PC-3 (cell line): ENCODE measurements around the gene PRTN3. TPM values are rescaled to one million over a fixed set of nuclear protein-coding genes. Genes with fewer than 3 reads are reported as not detected.

Experiments used
- ATAC-seq: fragments of 200-7000 bp; cut with Tn5 transposase; 2 replicates; pipeline ENCODE4 v1.9.1; 2020; ENCODE audit warnings: mild to moderate bottlenecking, moderate library complexity
- BruUV-seq: library from RNA; stranded (reverse); fragments of 400-500 nt; replicated peaks from 2 replicates; lab custom pipeline; 2021; lab: Mats Ljungman, UMichigan
- CTCF ChIA-PET: fragments of 300-600 bp; sonication (Branson Sonifier 250); formaldehyde crosslinking; loops from one replicate; lab custom pipeline; 2022; ENCODE audit warnings: antibody characterized with exemption; lab: Charles Lee
- POLR2A ChIA-PET: fragments of 300-600 bp; sonication (Branson Sonifier 250); formaldehyde crosslinking; loops from one replicate; lab custom pipeline; 2022; ENCODE audit warnings: antibody characterized with exemption; ENCODE audit not compliant: unreplicated experiment; lab: Charles Lee
- DNase-seq: peaks from one replicate; pipeline ENCODE4 v3.0.0-alpha.2; 2015
- H2AFZ ChIP-seq: fragments of 300-600 bp; sonication (generic); 2 replicates; pipeline ENCODE4 v1.6.0; 2016; ENCODE audit warnings: antibody characterized with exemption, low read length
- H3F3A ChIP-seq: fragments of 300-600 bp; sonication (generic); one replicate; pipeline ENCODE4 v1.6.0; 2017; ENCODE audit warnings: antibody characterized with exemption, low read length, control low read depth, mild to moderate bottlenecking; ENCODE audit not compliant: unreplicated experiment
- H3K27ac ChIP-seq: fragments of 300-600 bp; sonication (generic); 2 replicates; pipeline ENCODE4 v1.5.1; 2016; ENCODE audit warnings: mild to moderate bottlenecking, low read length
- H3K27me3 ChIP-seq: fragments of 300-600 bp; sonication (generic); 2 replicates; pipeline ENCODE4 v1.6.1; 2016; ENCODE audit warnings: low read length, mixed read lengths
- H3K36me3 ChIP-seq: fragments of 300-600 bp; sonication (generic); 2 replicates; pipeline ENCODE4 v1.6.1; 2016; ENCODE audit warnings: low read depth, mixed run types, low read length, mixed read lengths
- H3K4me1 ChIP-seq: fragments of 300-600 bp; sonication (generic); 2 replicates; pipeline ENCODE4 v1.5.1; 2016; ENCODE audit warnings: low read length; ENCODE audit not compliant: insufficient read depth
- H3K4me2 ChIP-seq: fragments of 300-600 bp; sonication (generic); 2 replicates; pipeline ENCODE4 v1.6.0; 2016; ENCODE audit warnings: low read length
- H3K4me3 ChIP-seq: fragments of 300-600 bp; sonication (generic); 2 replicates; pipeline ENCODE4 v1.5.1; 2016; ENCODE audit warnings: mild to moderate bottlenecking, low read length, mixed read lengths
- H3K79me2 ChIP-seq: fragments of 300-600 bp; sonication (generic); 2 replicates; pipeline ENCODE4 v1.6.1; 2017; ENCODE audit warnings: low read length, mixed read lengths
- H3K9ac ChIP-seq: fragments of 300-600 bp; sonication (generic); 2 replicates; pipeline ENCODE4 v1.6.0; 2016; ENCODE audit warnings: mild to moderate bottlenecking, low read length
- H3K9me2 ChIP-seq: fragments of 300-600 bp; sonication (generic); replicated peaks from 2 replicates; pipeline ENCODE4 v1.6.1; 2016; ENCODE audit warnings: mixed run types, low read length, mixed read lengths
- H3K9me3 ChIP-seq: fragments of 300-600 bp; sonication (generic); 2 replicates; pipeline ENCODE4 v1.6.1; 2016; ENCODE audit warnings: low read length, mixed read lengths
- H4K20me1 ChIP-seq: fragments of 300-600 bp; sonication (generic); 2 replicates; pipeline ENCODE4 v1.6.1; 2016; ENCODE audit warnings: low read length, mixed read lengths
- CTCF ChIP-seq: fragments of 300-600 bp; sonication (generic); conservative IDR thresholded peaks from 2 replicates; pipeline ENCODE4 v1.5.1; 2017; ENCODE audit warnings: antibody characterized with exemption, low read depth, mild to moderate bottlenecking, low read length
- EZH2 ChIP-seq: fragments of 300-600 bp; sonication (generic); IDR thresholded peaks from one replicate; pipeline ENCODE4 v1.6.1; 2017; ENCODE audit warnings: antibody characterized with exemption, mild to moderate bottlenecking, low read length; ENCODE audit not compliant: unreplicated experiment
- EZH2phosphoT487 ChIP-seq: fragments of 300-600 bp; sonication (generic); IDR thresholded peaks from 2 replicates; pipeline ENCODE4 v1.6.1; 2018; ENCODE audit warnings: mild to moderate bottlenecking, antibody characterized with exemption, low read length, borderline replicate concordance
- intact Hi-C: fragments of 100-400 bp; cut with micrococcal nuclease; formaldehyde crosslinking; loops from 2 replicates; pipeline ENCODE4 v1.9.0; 2023
- total RNA-seq: library from RNA; depleted of rRNA; stranded (reverse); fragments of >200 nt; gene quantifications from 2 replicates; pipeline ENCODE4 v1.2.3, GENCODE V29; 2014

The PRTN3 gene
- total RNA-seq, 1 experiment from 2014 or later: 0.29 TPM

- H3K36me3 ChIP-seq: peaks cover 19% of the 10 kb centered on the region
- no peak overlapping the region for H3K4me3 ChIP-seq
- POLR2A ChIA-PET: no interaction called here
- no TSS peak for BruUV-seq
- no peaks in the 10 kb centered on the region for H3F3A ChIP-seq
- H4K20me1 ChIP-seq: 0 out of 2 replicates have a peak, but pooled peaks cover 4% of the 10 kb centered on the region
- H2AFZ ChIP-seq: no peak overlapping the region
- H3K4me2 ChIP-seq: no peak overlapping the region
- no peaks in the 10 kb centered on the region for H3K79me2 ChIP-seq
- intact Hi-C loops: no loop called here
- H3K9me2 ChIP-seq: no peaks in the 10 kb centered on the region
- H3K4me1 ChIP-seq: no peaks in the 10 kb centered on the region
- ATAC-seq: peak; percentile 6; the same call in 1 of the 2 replicates
- no peaks in the 10 kb centered on the region for H3K27me3 ChIP-seq
- DNase-seq: no peak
- H3K9me3 ChIP-seq: no peaks in the 10 kb centered on the region
- H3K27ac ChIP-seq: no peak overlapping the region
- H3K9ac ChIP-seq: no peak overlapping the region
- no peak for TF ChIP-seq EZH2phosphoT487
- no peak for TF ChIP-seq CTCF
- CTCF ChIA-PET: no interaction called here
Measured at GRCh38 chr19:813219-814151, 27.3 kb upstream of the PRTN3 start.

GRCh38 chr19:814152-815078 lies 26.4 kb upstream of the PRTN3 start:
- Histone ChIP-seq H3K9me3 (no peaks in the 10 kb centered on the region), H3K4me3 (no peak overlapping the region), H3K27me3 (no peaks in the 10 kb centered on the region), H4K20me1 (0 out of 2 replicates have a peak, but pooled peaks cover 4% of the 10 kb centered on the region), H3K36me3 (peaks cover 14% of the 10 kb centered on the region), H3K4me1 (no peaks in the 10 kb centered on the region), H3K9ac (no peak overlapping the region), H3K27ac (no peak overlapping the region), H2AFZ (no peak overlapping the region), H3K9me2 (no peaks in the 10 kb centered on the region), H3K79me2 (no peaks in the 10 kb centered on the region), H3K4me2 (no peak overlapping the region), H3F3A (no peaks in the 10 kb centered on the region)
- ATAC-seq: peak; percentile 18; the same call in 1 of the 2 replicates
- TF ChIP-seq EZH2 (no peak), CTCF (no peak), EZH2phosphoT487 (no peak)
- no peak for DNase-seq
- ChIA-PET POLR2A (no interaction called here), CTCF (no interaction called here)
- intact Hi-C loops: no loop called here
- no TSS peak for BruUV-seq
